NCI-H2107 treated with DMSO at 0.1 percent for 48 hours (cell line): Measurements from ENCODE around the gene PCP4L1.

ENCODE experiments used
- DNase-seq: peaks from one replicate; lab custom pipeline; 2025; ENCODE audit not compliant: unreplicated experiment; lab: John Stamatoyannopoulos, UW

PCP4L1 gene

DNA sequence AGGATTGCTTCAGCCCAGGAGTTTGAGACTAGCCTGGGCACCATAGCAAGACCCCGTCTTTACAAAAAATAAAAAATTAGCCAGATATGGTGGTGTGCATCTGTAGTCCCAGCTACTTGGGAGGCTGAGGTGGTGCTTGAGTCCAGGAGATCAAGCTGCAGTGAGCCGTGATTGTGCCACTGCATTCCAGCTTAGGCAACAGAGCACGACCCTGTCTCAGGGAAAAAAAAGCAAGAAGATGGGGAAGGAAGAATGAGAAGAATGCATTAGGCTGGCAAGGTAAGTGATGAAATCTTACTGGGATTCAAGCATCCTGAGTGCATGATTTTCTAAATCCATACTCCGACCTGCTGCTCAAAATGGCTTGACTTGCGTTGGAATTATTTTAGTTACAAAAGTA lies 6.8 kb downstream of the PCP4L1 start:
- no peak for DNase-seq

DNA sequence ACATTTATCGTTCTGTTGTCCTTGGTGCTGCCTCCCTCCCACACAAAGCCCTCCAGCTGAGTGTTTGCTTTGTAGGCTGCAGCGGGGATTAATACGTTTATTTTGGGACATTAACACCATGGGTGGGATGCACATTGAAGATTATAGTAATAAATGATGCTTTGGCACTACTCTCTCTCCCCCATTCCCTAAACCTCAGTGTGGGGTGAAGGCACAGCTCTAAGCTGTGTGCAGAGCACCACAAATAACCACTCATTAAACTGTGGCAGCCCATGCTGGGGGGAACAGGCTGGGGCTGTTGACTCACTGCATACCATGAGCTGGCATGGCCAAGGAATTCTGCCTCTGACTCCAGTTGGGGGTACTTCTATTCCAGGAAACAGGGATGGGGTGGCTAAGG lies 7.7 kb downstream of the PCP4L1 start:
- no peak for DNase-seq

DNA sequence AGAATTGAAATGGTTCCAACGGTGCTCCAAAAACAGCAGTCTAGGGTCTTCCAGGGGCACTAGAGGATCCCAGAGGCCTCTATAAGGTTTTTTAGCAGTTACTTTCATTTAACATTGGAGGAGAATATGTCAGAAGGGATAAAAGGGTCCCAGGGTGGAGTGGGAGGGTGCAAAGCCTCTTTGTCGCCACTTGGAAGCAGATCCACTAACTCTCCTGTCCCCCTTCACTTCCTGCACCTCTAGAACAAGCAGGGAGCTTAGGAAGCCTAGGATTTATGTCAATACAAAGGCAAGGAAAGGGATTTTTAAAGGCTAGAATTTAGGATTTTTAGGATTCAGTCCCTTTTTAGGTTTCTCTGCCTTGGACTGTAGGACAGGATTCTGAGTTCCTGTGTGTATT lies 8.3 kb downstream of the PCP4L1 start:
- no peak for DNase-seq

DNA sequence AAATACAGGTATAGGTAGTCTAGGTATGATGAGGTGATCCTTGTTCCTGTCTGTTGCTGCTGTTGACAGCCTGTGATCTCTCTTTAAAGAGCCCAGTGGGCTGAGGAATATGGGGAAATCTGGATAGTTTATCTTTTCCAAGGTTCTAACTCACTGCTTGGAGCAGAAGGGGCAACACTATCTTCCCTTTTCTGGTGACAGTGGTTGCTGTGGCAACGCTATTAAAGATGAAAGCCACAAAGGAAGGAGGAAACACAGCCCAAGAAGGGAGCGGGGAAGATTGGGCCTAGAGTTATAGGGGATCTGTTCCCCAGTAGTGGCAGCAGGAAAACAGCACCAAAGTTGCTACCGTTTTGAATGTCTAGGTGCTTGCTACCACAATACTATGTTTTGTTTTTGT lies 8.8 kb downstream of the PCP4L1 start:
- no peak for DNase-seq

DNA sequence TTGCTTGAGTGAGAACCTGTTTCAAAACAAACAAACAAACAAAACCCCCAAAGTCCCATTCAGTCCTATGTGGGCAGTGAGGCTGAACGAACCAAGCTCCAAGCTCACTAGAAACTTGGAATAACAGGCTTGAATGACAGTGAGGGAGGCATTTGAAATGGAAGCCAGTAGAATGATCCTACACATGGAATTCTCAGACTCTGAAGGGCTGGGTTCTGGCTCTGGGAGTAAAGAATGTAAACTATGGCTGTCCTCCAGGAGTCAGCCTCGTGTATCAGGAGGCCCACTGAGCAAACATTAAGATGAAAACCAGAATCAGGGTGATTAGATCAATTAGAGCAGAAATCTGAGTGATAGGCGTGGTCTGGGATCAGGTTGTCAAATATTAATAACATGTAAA lies 14.9 kb downstream of the PCP4L1 start:
- DNase-seq, result no peak

DNA sequence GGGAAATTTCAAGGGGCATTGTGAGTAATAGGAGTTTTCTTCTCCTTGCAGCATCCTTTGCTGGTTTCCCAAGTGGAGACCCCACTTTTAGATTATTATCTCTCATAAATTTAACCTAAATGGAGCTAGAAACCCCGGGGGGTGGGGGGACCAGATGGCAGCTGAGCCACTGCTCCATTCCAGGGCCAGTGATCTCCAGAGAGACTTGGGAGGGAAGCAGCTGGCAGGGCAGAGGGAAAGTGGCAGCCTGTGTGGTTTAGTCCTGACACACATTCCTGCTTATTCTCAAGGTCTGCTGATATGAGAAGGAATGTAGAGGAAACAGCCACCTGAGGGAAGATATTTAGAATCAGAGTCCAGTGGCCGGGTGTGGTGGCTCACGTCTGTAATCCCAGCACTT lies 16.3 kb downstream of the PCP4L1 start:
- DNase-seq, result no peak

DNA sequence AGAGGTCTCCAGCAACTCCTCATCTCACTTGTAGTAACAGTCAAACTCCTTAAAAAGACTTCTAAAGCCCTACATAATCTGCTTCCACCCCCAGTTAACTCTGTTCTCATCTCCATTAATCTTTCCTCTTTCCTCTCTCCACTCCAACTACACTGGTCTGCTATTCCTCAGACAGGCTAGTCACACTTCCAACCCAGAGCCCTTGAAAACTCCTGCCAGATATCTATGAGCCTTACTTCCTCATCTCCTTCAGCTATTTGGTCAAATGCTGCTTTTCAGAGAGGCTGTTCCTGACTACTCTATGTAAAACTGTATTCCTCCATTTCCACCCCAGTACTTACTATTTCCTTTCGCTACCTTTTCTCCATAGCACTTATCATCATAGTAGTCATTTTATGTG lies 24.4 kb downstream of the PCP4L1 start:
- DNase-seq, result no peak

DNA sequence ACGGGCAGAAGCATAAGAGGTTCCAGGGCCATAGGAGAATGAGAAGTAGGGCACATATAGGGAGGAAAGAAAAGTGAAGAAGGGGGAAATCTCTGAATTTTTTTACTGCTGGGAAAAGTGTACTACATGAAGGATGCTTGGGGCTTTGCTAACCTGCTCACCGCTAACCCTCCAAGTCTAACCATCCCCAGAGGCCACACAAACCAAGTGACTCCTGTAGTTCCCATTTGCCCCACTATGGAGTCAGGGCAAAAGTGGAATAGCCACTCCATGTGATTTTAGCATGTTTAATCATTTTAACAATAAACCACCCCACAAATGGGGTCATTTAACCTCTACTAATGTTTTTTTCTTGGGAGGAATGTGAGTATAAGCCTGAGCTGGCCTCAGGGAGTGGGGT lies 26.6 kb downstream of the PCP4L1 start:
- DNase-seq, result no peak

DNA sequence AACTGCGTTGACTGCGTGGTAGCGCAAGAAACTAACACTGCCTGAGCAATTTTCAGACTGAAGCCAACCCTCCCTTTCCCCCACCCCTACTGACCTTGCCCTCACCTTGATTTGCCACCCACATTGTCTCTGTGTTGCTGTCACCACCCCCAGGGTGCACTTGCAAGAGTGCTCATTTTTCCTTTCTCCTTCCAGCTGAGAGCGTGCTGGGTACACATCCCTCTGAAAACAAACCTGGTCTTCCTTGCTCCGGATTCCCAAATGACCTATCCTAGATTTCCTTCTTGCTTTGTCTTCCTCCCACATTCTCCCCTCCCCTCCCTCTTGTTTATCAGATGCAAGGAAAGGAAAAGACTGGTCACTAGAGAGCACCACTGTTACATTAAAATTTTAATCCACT lies 27.0 kb downstream of the PCP4L1 start:
- DNase-seq, result no peak

DNA sequence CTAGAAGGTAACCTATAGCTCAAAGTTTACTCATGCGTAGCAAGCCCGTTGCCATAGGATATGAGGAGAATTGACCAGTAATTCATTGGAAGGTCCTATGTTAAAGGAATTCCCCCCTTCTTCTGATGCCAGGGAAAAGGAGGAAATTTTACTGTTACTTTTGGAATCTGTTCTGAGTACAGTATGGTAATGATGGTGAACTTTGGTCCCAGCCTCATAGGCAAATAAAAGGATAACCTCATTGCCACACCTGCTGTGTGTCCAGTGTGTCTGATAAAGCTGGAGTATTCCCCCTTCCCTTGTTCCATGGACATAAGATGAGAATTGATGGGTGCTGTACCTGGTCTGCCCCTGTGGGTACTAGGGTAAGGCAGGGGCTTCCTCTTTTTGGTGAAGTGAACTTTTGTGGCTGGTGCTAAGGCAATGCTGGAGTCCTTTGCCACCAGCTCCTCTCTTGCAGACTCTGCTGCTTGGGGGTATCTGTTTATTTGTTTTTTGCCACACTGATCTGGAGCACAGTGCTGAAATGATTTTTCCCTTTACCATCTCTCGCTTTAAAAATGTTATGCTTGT lies 29.0 kb downstream of the PCP4L1 start:
- no peak for DNase-seq

DNA sequence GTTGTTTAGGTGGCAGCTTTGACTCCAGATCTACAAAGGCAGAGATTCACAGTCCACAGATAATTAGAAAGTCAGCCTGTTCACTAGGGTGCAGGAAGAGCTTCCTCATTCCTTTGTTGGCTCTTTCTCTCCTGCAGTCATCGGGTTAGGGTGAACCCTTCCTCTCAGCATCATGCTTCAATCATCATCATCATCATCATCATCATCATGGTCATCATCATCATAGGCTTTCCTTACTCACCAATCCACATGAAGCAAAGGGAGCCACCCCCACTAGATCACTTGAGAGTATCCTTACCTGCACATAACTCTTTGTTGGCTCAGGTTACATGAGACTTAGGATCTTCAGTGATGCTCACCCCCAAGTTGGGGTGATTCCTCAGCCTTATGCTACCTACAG lies 32.2 kb downstream of the PCP4L1 start:
- no peak for DNase-seq

DNA sequence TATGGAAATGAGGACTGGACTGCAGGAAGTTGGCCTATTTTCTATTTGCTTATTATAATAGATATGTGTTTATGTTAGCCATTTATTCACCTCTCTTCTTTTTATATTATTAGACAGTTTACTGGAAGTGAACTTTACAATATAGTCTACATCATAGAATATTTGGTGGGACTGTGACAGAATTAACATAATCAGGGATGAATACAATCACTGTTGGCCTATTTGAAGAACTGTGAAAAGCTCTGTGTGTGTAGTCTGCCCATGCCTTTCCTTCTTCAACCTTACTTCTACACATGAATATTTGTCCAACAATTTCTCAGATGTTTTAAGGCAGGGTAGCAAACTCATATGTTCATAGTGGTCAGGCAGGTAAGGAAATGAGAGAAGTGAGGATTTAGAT lies 38.9 kb downstream of the PCP4L1 start:
- DNase-seq, result no peak

DNA sequence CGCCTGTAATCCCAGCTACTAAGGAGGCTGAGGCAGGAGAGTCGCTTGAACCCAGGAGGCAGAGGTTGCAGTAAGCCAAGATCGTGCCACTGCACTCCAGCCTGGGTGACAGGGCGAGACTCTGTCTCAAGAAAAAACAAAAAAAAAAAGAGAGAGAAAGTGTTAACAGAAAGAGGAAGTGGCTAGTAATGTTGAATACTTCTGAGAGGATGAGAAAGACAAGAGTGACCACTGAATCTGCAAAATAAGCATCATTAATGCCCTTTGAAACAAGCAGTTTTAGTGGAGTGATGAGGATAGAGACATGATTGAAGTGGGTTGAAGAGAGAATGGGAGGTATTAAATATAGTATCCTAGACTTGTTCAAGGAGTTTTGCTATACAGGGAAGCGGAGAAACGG lies 39.6 kb downstream of the PCP4L1 start:
- DNase-seq, result no peak

DNA sequence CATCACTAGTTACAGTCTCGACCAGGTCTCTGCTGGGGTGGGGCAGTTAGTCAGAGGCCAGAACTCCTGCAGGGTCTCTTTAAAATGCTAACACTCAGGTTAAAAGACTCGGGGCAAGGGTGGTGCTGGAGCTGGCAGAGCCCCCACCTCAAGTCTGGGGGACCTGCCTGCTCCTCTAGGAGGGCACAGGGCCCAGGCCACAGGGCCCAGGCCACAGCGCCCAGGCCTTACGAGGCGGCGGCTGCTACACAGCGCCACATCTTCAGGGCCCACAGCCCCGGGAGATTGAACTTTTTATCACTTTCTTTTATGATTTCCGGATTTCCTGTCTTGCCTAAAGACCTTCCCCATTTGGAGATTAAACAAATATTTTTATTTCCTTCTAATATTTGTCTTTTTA lies 40.8 kb downstream of the PCP4L1 start:
- DNase-seq, result no peak

DNA sequence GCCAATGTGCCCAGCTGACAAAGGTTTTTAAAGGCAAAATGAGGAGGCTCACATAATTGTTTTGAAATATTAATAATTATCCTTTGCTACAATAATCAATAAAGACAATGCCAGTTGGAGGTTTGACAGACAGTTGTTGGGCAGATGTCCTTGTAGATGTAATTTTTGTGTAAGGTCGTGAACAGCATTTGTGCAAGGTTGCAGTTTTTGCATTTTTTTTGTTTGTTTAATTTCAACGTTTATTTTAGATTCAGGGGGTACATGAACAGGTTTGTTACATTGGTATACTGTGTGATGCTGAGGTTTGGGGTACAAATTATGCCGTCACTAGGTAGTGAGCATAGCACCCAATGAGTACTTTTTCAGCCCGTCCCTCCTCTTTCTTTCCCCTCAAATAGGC lies 41.9 kb downstream of the PCP4L1 start:
- DNase-seq, result no peak

DNA sequence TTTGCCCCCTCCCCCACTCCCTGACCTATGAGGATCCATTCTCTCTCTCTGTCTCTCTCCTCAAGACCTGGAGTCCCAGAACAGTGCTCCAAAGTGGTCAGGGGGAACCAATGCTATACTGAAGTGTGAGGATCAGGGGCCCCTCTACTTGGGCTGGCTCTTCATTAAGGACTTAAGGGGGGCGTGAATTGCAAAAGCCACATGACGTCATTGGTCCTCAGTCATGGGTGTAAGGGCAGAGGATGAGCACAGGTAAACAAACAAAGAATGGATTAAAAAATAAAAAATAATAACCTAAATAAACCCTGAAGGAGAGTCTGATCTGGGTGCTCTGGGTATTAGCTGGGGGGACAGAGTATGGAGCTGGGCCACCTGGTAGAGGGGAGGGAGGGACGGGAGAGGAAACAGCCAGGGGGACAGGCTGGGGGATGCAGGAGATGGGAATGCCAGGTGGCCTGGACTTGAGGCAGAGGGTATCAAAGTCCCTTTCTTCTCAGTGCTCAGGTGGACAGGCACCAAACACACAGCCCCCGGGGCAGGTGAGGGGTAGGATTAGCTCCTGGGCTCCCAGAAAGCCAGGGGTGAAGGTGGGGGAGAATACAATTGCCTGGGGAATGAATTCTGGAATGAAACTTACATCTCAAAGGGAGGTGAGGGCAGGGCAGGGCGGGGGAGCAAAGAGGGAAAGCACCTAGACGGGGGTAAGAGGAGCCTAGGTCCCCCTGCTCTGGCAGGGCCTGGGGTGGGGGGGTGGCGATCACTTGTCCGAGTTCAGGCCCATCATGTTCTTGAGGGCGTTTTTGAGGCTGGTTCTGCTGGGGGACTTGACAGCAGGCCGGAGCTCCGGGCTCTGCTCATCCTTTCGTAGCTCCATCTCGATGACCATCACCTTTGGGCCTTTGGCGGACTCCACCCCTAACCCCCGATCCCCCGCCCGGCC lies 46.7 kb downstream of the PCP4L1 start:
- DNase-seq, result no peak

DNA sequence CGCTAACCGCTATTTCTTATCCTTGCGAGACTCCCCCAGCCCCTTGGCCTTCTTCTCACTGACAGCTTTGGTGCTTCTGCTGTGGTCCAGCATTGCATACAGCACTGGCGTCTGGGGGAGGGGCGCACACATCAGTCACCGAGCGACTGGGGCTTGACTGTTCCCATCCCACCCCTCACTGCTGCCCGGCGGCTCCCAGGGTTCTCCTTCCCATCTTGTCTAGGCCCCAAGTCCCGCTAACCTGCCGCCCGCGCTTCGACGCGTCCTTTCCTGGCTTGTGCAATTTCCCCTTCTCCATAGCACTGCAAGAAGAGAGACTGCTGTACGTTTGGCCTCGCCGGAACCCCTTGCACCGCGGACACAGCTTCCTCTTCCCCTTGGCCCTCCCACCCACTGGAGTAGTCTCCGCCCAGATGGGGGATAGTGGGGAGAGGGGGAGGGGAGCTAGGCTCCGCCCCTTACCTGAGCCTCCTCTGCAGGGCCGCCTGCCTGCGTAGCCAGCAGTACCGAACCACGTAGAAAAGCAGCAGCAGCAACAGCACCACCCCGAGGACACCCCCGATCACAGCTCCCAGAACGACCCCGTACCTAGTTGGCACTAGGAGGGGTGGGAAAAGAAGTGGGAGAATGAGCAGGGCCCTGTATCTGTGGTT lies 47.4 kb downstream of the PCP4L1 start:
- DNase-seq, result peak; percentile 88

DNA sequence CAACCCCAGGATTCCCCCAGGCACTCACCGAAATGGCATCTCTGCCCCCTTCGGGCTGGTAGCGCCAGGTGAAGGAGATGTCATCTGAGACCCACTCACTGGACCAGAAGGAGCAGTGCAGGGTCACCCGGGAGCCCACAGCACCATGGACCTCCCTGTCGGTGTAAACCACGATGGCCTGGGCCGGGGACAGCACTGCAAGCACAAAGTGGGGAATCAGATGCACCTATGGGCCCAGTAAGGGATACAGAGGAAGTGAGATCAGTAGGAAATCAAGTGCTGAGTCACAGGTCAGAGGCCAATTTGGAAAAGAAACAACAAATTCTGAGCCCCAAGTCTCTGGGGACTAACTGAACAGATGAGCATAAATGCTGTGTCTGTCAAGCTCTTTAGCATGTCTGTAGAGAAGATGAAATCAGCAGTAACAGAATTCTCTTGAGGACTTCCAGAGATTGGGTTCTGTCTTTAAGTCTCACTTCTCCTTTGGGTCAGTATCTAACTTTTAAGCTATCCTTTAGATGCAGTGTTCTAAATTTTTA lies 48.8 kb downstream of the PCP4L1 start:
- DNase-seq, result no peak

DNA sequence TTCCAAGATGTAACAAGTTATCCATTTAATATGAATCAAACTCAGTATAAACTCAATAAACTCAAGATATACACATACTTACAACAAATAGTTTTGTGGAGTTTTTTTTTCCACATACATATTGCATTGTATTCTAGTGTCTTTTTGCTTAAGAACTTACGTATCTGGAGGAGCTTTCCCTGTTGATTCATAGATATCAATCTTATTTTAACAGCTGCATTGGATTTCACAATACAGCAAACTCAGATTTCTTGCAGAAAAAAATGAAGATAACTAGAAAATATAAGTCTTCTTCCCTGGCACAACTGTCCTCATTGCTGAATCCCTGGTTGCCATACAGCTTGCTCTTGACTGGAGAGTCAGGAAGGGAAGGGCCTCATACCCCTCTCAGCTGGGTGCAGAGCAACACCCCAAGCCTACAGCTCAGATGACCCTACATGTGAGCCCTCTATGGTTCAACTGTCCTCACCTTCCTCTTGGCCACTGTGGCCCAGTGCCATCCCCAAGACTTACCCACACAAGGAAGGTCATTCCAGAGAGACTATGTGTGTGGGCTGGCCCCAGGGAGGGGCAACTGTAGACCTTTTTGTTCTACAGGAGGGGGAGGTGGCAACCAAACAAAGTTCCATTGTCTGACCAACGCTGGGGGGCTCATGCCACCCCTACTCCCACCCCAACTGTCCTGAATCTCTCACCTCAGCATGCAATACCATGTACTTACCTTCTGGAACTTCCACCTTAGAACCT lies 49.5 kb downstream of the PCP4L1 start:
- DNase-seq, result no peak

DNA sequence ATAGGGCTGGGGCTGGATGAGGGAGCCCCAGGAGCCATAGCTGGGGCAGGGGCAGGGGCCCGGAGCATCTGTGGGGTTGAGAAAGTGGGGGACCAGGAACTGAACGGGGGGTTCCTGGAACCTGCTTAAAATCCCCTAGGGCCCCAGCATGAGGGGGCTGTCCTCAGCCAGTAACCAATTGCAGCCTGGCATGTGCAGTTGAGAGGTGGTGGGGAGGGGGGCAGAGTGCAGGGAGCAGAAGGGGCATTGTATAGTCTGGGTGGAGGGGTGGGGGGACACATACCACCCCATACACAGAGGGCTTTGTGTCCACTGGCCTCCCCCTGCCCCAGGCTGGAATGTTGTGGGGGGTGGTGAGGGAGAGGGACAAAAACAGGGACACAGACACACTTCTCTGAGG lies 51.3 kb downstream of the PCP4L1 start, which contains the start of gene MPZ:
Gene MPZ, minus strand, starts transcription at position 101 of the 400 bp plus-strand sequence. Its CDS starts 63 bp downstream, at position 38.
- no peak for DNase-seq

DNA sequence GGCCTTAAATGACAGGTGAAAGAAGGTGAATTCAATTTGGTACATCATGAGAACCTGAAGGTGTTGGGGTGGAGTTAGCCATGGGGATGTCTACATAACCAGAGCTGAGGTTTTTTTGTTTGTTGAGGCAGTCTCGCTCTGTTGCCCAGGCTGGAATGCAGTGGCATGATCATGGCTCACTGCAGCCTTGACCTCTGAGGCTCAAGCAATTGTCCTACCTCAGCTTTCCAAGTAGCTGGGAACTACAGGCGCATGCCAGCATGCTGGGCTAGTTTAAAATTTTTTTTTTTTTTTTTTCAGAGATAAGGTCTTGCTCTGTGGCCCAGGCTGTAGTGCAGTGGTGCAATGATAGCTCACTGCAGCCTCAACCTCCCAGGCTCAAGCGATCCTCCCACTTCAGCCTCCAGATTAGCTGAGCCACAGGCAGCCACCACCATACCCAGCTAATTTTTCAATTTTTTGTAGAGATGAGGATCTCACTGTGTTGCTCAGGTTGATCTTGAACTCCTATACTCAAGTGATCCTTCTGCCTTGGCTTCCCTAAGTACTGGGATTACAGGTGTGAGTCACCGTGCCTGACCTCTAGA lies 53.1 kb downstream of the PCP4L1 start:
- no peak for DNase-seq
